WTC11 (cell line): ENCODE data around the gene MRPS6. TPM values are rescaled to one million over a fixed set of nuclear protein-coding genes. Genes with fewer than 3 reads are reported as not detected.

Source experiments
- ATF1 ChIP-seq: sonication (generic); formaldehyde crosslinking; IDR thresholded peaks from 2 replicates; pipeline ENCODE4 v1.8.1; 2023; ENCODE audit warnings: mild to moderate bottlenecking, moderate library complexity, missing genetic modification reagents
- CREB1 ChIP-seq: sonication (generic); formaldehyde crosslinking; IDR thresholded peaks from 2 replicates; pipeline ENCODE4 v1.8.0; 2023; ENCODE audit warnings: mild to moderate bottlenecking, missing genetic modification reagents
- FOXJ3 ChIP-seq: sonication (generic); formaldehyde crosslinking; IDR thresholded peaks from 2 replicates; pipeline ENCODE4 v1.9.0; 2021; ENCODE audit warnings: missing genetic modification reagents, mild to moderate bottlenecking, borderline replicate concordance
- NR2C2 ChIP-seq: sonication (generic); formaldehyde crosslinking; IDR thresholded peaks from 2 replicates; pipeline ENCODE4 v1.8.0; 2022; ENCODE audit warnings: mild to moderate bottlenecking, missing genetic modification reagents
- TCF7 ChIP-seq: sonication (generic); formaldehyde crosslinking; IDR thresholded peaks from 2 replicates; pipeline ENCODE4 v1.8.0; 2022; ENCODE audit warnings: mild to moderate bottlenecking, low read depth, missing genetic modification reagents, moderate library complexity
- total RNA-seq: library from RNA; stranded (reverse); gene quantifications from 3 replicates; pipeline ENCODE4 v1.2.3, GENCODE V29; 2021
- TF ChIP-seq, protein P1 (sequence below): fragments of 250-450 bp; sonication (Bioruptor Pico); conservative IDR thresholded peaks from 2 replicates; pipeline ENCODE4 v1.9.0; 2021; ENCODE audit warnings: mild to moderate bottlenecking
- TF ChIP-seq, protein P2 (sequence below): fragments of 250-450 bp; sonication (Bioruptor Pico); IDR thresholded peaks from 2 replicates; pipeline ENCODE4 v1.8.0; 2021; ENCODE audit warnings: mild to moderate bottlenecking
- TF ChIP-seq, protein P3 (sequence below): sonication (generic); formaldehyde crosslinking; IDR thresholded peaks from 2 replicates; pipeline ENCODE4 v1.8.1; 2023; ENCODE audit warnings: mild to moderate bottlenecking, missing genetic modification reagents, borderline replicate concordance
- TF ChIP-seq, protein P4 (sequence below): sonication (generic); formaldehyde crosslinking; IDR thresholded peaks from 2 replicates; pipeline ENCODE4 v1.8.0; 2022; ENCODE audit warnings: mild to moderate bottlenecking, missing genetic modification reagents
- TF ChIP-seq, protein P5 (sequence below): fragments of 200-600 bp; IDR thresholded peaks from 2 replicates; pipeline ENCODE4 v1.8.0; 2022; ENCODE audit warnings: antibody characterized with exemption
- TF ChIP-seq, protein P6 (sequence below): fragments of 250-450 bp; sonication (Bioruptor Pico); IDR thresholded peaks from 2 replicates; pipeline ENCODE4 v1.9.0; 2021; ENCODE audit warnings: mild to moderate bottlenecking, borderline replicate concordance
- TF ChIP-seq, protein P7 (sequence below): sonication (generic); formaldehyde crosslinking; IDR thresholded peaks from 2 replicates; pipeline ENCODE4 v1.8.1; 2023; ENCODE audit warnings: mild to moderate bottlenecking, missing genetic modification reagents, moderate library complexity
- TF ChIP-seq, protein P8 (sequence below): sonication (generic); formaldehyde crosslinking; IDR thresholded peaks from 2 replicates; pipeline ENCODE4 v1.8.0; 2022; ENCODE audit warnings: missing genetic modification reagents

The MRPS6 gene
- total RNA-seq, 1 experiment from 2014 or later, result 133 TPM

DNA sequence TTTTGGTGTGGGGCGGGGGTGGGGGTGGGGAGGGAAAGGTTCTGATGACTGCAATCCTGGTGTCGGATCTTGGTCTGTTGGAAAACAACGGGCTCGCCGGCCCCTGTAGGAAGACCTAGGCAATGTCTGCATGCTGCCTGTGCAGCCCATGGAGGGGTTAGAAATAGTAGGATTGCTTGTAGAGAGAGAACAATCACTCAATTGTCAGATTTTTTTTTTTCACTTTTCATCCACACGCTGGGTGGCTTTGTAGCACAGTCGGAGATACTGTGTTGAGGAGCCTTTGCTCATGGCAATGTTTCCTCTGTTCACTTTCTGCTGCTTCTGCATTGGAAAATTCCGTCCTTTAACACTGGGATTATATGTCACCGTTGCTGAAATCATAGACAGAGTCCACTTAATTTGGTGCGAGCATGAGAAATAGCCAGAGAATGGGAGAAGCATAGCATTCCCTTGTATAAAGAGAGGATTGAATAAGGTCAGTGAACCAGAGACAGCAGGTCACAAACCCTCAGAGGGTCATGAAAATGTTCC is 107.5 kb downstream of the MRPS6 start (continued):
- TF ChIP-seq, protein P1, sequence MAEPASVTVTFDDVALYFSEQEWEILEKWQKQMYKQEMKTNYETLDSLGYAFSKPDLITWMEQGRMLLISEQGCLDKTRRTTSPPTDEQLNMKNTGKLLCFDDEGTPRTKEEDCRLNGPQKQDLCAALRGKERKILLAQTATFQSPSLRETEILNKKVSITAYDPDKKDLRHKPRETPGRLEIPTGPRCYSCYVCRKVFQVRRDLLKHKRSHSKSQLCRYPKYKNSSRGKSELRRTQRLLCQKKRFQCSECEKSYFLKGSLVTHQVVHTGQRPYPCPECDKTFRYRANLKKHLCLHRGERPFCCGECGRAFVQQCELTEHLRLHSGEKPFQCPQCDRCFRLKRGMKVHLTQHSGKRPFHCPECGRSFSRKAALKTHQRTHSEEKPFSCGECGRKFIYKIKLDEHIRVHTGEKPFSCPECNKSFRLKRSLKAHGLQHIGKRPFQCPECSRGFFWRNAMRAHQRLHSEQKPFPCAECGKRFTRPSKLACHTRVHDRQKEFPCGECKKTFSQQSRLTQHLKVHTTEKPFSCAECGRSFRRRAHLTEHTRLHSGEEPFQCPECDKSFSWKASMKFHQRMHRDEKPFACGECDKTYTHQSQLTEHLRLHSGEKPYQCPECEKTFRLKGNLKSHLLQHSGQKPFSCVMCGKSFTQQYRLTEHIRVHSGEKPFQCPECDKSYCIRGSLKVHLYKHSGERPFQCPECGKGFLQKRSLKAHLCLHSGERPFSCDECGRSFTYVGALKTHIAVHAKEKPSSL (CRISPR knock-in tag), result no peak
- no peak for TF ChIP-seq NR2C2
- TF ChIP-seq, protein P2, sequence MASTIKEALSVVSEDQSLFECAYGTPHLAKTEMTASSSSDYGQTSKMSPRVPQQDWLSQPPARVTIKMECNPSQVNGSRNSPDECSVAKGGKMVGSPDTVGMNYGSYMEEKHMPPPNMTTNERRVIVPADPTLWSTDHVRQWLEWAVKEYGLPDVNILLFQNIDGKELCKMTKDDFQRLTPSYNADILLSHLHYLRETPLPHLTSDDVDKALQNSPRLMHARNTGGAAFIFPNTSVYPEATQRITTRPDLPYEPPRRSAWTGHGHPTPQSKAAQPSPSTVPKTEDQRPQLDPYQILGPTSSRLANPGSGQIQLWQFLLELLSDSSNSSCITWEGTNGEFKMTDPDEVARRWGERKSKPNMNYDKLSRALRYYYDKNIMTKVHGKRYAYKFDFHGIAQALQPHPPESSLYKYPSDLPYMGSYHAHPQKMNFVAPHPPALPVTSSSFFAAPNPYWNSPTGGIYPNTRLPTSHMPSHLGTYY (CRISPR knock-in tag), result no peak
- TF ChIP-seq, protein P3, sequence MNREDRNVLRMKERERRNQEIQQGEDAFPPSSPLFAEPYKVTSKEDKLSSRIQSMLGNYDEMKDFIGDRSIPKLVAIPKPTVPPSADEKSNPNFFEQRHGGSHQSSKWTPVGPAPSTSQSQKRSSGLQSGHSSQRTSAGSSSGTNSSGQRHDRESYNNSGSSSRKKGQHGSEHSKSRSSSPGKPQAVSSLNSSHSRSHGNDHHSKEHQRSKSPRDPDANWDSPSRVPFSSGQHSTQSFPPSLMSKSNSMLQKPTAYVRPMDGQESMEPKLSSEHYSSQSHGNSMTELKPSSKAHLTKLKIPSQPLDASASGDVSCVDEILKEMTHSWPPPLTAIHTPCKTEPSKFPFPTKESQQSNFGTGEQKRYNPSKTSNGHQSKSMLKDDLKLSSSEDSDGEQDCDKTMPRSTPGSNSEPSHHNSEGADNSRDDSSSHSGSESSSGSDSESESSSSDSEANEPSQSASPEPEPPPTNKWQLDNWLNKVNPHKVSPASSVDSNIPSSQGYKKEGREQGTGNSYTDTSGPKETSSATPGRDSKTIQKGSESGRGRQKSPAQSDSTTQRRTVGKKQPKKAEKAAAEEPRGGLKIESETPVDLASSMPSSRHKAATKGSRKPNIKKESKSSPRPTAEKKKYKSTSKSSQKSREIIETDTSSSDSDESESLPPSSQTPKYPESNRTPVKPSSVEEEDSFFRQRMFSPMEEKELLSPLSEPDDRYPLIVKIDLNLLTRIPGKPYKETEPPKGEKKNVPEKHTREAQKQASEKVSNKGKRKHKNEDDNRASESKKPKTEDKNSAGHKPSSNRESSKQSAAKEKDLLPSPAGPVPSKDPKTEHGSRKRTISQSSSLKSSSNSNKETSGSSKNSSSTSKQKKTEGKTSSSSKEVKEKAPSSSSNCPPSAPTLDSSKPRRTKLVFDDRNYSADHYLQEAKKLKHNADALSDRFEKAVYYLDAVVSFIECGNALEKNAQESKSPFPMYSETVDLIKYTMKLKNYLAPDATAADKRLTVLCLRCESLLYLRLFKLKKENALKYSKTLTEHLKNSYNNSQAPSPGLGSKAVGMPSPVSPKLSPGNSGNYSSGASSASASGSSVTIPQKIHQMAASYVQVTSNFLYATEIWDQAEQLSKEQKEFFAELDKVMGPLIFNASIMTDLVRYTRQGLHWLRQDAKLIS, result no peak
- TF ChIP-seq CREB1 (CRISPR knock-in tag), result no peak
- TF ChIP-seq, protein P4, sequence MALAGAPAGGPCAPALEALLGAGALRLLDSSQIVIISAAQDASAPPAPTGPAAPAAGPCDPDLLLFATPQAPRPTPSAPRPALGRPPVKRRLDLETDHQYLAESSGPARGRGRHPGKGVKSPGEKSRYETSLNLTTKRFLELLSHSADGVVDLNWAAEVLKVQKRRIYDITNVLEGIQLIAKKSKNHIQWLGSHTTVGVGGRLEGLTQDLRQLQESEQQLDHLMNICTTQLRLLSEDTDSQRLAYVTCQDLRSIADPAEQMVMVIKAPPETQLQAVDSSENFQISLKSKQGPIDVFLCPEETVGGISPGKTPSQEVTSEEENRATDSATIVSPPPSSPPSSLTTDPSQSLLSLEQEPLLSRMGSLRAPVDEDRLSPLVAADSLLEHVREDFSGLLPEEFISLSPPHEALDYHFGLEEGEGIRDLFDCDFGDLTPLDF (CRISPR knock-in tag), result no peak
- TF ChIP-seq TCF7 (CRISPR knock-in tag), result no peak
- TF ChIP-seq FOXJ3 (CRISPR knock-in tag), result no peak
- TF ChIP-seq, protein P5, sequence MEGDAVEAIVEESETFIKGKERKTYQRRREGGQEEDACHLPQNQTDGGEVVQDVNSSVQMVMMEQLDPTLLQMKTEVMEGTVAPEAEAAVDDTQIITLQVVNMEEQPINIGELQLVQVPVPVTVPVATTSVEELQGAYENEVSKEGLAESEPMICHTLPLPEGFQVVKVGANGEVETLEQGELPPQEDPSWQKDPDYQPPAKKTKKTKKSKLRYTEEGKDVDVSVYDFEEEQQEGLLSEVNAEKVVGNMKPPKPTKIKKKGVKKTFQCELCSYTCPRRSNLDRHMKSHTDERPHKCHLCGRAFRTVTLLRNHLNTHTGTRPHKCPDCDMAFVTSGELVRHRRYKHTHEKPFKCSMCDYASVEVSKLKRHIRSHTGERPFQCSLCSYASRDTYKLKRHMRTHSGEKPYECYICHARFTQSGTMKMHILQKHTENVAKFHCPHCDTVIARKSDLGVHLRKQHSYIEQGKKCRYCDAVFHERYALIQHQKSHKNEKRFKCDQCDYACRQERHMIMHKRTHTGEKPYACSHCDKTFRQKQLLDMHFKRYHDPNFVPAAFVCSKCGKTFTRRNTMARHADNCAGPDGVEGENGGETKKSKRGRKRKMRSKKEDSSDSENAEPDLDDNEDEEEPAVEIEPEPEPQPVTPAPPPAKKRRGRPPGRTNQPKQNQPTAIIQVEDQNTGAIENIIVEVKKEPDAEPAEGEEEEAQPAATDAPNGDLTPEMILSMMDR, result no peak
- TF ChIP-seq, protein P6, sequence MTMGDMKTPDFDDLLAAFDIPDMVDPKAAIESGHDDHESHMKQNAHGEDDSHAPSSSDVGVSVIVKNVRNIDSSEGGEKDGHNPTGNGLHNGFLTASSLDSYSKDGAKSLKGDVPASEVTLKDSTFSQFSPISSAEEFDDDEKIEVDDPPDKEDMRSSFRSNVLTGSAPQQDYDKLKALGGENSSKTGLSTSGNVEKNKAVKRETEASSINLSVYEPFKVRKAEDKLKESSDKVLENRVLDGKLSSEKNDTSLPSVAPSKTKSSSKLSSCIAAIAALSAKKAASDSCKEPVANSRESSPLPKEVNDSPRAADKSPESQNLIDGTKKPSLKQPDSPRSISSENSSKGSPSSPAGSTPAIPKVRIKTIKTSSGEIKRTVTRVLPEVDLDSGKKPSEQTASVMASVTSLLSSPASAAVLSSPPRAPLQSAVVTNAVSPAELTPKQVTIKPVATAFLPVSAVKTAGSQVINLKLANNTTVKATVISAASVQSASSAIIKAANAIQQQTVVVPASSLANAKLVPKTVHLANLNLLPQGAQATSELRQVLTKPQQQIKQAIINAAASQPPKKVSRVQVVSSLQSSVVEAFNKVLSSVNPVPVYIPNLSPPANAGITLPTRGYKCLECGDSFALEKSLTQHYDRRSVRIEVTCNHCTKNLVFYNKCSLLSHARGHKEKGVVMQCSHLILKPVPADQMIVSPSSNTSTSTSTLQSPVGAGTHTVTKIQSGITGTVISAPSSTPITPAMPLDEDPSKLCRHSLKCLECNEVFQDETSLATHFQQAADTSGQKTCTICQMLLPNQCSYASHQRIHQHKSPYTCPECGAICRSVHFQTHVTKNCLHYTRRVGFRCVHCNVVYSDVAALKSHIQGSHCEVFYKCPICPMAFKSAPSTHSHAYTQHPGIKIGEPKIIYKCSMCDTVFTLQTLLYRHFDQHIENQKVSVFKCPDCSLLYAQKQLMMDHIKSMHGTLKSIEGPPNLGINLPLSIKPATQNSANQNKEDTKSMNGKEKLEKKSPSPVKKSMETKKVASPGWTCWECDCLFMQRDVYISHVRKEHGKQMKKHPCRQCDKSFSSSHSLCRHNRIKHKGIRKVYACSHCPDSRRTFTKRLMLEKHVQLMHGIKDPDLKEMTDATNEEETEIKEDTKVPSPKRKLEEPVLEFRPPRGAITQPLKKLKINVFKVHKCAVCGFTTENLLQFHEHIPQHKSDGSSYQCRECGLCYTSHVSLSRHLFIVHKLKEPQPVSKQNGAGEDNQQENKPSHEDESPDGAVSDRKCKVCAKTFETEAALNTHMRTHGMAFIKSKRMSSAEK (CRISPR knock-in tag), result no peak
- TF ChIP-seq, protein P7, sequence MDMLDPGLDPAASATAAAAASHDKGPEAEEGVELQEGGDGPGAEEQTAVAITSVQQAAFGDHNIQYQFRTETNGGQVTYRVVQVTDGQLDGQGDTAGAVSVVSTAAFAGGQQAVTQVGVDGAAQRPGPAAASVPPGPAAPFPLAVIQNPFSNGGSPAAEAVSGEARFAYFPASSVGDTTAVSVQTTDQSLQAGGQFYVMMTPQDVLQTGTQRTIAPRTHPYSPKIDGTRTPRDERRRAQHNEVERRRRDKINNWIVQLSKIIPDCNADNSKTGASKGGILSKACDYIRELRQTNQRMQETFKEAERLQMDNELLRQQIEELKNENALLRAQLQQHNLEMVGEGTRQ (CRISPR knock-in tag), result no peak
- TF ChIP-seq ATF1 (CRISPR knock-in tag), result no peak
- TF ChIP-seq, protein P8, sequence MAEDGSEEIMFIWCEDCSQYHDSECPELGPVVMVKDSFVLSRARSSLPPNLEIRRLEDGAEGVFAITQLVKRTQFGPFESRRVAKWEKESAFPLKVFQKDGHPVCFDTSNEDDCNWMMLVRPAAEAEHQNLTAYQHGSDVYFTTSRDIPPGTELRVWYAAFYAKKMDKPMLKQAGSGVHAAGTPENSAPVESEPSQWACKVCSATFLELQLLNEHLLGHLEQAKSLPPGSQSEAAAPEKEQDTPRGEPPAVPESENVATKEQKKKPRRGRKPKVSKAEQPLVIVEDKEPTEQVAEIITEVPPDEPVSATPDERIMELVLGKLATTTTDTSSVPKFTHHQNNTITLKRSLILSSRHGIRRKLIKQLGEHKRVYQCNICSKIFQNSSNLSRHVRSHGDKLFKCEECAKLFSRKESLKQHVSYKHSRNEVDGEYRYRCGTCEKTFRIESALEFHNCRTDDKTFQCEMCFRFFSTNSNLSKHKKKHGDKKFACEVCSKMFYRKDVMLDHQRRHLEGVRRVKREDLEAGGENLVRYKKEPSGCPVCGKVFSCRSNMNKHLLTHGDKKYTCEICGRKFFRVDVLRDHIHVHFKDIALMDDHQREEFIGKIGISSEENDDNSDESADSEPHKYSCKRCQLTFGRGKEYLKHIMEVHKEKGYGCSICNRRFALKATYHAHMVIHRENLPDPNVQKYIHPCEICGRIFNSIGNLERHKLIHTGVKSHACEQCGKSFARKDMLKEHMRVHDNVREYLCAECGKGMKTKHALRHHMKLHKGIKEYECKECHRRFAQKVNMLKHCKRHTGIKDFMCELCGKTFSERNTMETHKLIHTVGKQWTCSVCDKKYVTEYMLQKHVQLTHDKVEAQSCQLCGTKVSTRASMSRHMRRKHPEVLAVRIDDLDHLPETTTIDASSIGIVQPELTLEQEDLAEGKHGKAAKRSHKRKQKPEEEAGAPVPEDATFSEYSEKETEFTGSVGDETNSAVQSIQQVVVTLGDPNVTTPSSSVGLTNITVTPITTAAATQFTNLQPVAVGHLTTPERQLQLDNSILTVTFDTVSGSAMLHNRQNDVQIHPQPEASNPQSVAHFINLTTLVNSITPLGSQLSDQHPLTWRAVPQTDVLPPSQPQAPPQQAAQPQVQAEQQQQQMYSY (CRISPR knock-in tag), result no peak
